HG02870 (cell line): ENCODE results near the gene SZRD1.
"Not testable (repeated sequence)": the region's sequence is repeated elsewhere in the genome, so short reads cannot be mapped to it uniquely, and the experiment has no call there.

Experiments
- ATAC-seq: cut with Tn5 transposase; IDR thresholded peaks from one replicate; pipeline ENCODE4 v1.9.1; 2021; ENCODE audit warnings: mild to moderate bottlenecking, moderate library complexity; ENCODE audit not compliant: unreplicated experiment

Gene SZRD1

GRCh38 chr1:16366722-16367257 lies at the start of gene SZRD1:
Gene SZRD1 (plus strand): TSS chr1:16367242. CDS start chr1:16367258, 16 bp downstream.
- ATAC-seq = peak; percentile 78

- no peak for ATAC-seq
Observed at GRCh38 chr1:16318555-16318954, 48.5 kb upstream of the SZRD1 start.

GRCh38 chr1:16321176-16321867 lies 45.7 kb upstream of the SZRD1 start:
- no peak for ATAC-seq

GRCh38 chr1:16324456-16324890 lies 42.6 kb upstream of the SZRD1 start:
- no peak for ATAC-seq

GRCh38 chr1:16326833-16327404 lies 40.1 kb upstream of the SZRD1 start:
- no peak for ATAC-seq

GRCh38 chr1:16334655-16335340 lies 32.2 kb upstream of the SZRD1 start:
- no peak for ATAC-seq

- ATAC-seq = no peak
Observed at GRCh38 chr1:16338961-16339360, 28.1 kb upstream of the SZRD1 start.

- no peak for ATAC-seq
Observed at GRCh38 chr1:16340673-16341072, 26.4 kb upstream of the SZRD1 start.

DNA sequence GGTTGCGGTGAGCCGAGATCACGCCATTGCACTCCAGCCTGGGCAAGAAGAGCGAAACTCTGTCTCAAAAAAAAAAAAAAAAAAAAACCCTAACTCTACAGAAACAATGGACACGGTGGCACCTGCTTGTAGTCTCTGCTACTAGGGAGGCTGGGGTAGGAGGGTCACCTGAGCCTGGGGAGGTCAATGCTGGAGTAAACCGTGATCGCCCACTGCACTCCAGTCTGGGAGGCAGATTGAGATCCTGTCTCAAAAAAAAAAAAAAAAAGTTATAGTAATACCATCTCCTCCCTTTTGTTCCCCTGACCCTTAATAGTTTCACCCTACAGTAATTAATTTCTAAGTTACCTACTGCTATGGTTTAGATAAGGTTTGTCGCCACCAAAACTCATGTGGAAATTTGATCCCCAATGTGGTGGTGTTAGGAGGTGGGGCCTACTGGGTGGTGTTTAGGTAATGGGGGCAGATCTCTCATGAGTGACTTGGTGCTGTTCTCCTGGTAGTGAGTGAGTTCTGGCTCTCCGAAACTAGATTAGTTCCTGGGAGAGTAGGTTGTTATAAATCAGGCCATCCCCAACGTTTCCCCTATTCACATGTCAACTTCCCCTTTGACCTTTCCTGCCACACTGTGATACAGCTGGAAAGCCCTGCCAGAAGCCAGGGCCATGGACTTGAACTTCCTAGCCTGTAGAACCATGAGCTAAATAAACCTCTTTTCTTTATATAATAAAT lies 24.5 kb upstream of the SZRD1 start:
- no peak for ATAC-seq

DNA sequence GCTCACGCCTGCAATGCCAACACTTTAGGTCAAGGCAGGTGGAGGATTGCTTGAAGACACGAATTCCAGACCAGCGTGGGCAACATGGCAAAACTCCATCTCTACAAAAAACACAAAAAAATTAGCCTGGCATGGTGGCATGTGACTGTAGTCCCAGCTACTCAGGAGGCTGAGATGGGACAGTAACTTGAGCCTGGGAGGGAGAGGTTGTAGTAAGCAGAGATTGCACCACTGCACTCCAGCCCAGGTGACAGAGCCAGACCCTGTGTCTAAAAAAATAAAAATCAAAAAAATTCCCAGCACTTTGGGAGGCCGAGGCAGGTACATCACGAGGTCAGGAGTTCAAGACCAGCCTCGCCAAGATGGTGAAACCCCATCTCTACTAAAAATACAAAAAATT lies 23.8 kb upstream of the SZRD1 start:
- not testable (repeated sequence) for ATAC-seq

DNA sequence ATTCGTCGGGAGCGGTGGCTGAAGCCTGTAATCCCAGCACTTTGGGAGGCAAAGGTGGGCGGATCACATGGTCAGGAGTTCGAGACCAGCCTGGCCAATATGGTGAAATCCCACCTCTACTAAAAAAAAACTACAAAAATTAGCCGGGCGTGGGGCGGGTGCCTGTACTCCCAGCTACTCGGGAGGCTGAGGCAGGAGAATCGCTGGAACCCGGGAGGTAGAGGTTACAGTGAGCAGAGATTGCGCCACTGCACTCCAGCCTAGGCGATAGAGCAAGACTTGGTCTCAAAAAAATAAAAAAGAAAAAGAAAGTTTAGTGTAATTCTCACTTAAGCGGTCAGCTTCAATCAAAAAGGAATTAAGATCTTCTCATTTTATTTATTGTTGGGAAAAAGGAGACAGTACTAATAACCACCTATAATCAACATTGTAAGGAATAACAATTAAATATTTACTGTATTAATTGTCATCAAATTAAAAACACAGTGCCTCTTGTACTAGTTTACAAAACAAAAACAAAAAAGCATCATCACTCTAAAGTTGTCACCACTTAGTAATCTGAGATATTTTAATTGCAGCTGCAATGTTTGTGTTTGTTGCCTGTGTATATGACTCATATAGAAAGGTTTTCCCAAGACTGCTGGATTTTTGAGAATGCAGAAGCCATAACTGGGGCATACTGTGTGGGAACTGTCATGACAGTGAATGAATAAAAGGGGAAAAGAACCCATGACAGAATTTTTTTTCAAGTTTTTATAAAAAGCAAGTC lies 18.4 kb upstream of the SZRD1 start:
- no peak for ATAC-seq

DNA sequence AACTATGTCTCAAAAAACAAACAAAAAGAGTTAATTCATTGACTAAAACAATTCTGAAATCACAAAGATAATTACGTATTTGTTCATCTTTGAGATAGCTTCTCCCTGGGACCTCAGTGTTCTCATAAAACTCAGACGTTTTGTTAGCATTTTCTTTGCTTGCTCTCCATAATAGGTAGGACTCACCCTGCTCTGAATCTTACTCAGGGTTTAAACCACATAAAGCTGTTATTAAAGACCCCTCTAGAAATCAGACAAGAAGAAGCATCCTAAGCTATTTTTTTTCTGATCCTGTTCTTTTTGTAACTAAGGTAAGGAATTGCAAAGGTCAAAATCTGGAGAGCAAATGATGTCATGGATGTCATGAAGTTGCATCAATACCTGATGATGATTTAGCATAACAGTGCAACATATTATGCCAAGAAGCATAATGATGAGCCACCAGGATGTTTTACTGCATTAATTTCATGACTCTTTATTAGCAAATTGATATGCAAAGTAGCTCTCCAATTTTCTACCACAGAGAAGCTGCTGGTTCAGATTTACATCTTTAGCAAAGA lies 17.1 kb upstream of the SZRD1 start:
- ATAC-seq = no peak

- ATAC-seq = no peak
Observed at GRCh38 chr1:16351456-16351993, 15.5 kb upstream of the SZRD1 start.

GRCh38 chr1:16351994-16352841 lies 14.8 kb upstream of the SZRD1 start, which contains the start of gene FBXO42:
Gene FBXO42 (minus strand): TSS chr1:16352480. CDS start chr1:16315418, 37,062 bp downstream.
- peak; percentile 82 for ATAC-seq

- ATAC-seq = no peak
Observed at GRCh38 chr1:16352842-16353535, 14.1 kb upstream of the SZRD1 start.

GRCh38 chr1:16354619-16355018 lies 12.4 kb upstream of the SZRD1 start:
- no peak for ATAC-seq

DNA sequence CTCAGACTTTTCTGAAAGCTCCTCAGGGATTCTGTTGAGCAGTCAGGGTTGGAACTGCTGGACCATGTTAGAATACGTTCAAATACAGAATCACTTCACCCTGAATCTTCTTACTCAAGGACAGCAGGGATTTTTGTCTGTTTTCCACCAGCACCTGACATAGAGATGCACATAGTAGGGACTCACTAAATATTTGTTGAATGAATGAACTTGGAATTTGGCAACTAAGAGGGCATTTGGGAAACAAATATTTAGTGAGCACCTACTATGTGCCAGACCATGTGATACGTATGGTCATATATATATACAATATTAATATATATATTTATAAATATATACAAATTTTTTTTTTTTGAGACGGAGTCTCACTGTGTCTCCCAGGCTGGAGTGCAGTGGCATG lies 10.2 kb upstream of the SZRD1 start:
- ATAC-seq = no peak

- not testable (repeated sequence) for ATAC-seq
Observed at GRCh38 chr1:16365146-16365498, 1.9 kb upstream of the SZRD1 start.
